Cardiac muscle cell (in vitro differentiated cells and primary cell): ENCODE data around the gene FNDC3B. TPM values are rescaled to one million over a fixed set of nuclear protein-coding genes. Genes with fewer than 3 reads are reported as not detected.

Experiments
- DNase-seq, 2 donors: peaks; one replicate each; pipeline versions ENCODE4 v3.0.0 to v3.0.0-alpha.2; 2010 to 2017; ENCODE audit warnings: low read depth in 1 of 2, low spot score in 1 of 2
- H3K27ac ChIP-seq: fragments of 200-600 bp; sonication (generic); 2 replicates; pipeline ENCODE4 v1.5.1; 2016
- H3K27me3 ChIP-seq: fragments of 200-600 bp; sonication (generic); 2 replicates; pipeline ENCODE4 v1.6.0; 2016; ENCODE audit warnings: control low read depth
- H3K36me3 ChIP-seq: fragments of 200-600 bp; sonication (generic); 2 replicates; pipeline ENCODE4 v1.5.1; 2016; ENCODE audit warnings: control low read depth
- H3K4me1 ChIP-seq: fragments of 200-600 bp; sonication (generic); 2 replicates; pipeline ENCODE4 v1.8.1; 2017; ENCODE audit warnings: low read depth, mild to moderate bottlenecking, mixed run types
- H3K4me3 ChIP-seq: fragments of 200-600 bp; sonication (generic); 2 replicates; pipeline ENCODE4 v1.5.1; 2016; ENCODE audit warnings: mild to moderate bottlenecking
- H3K9me3 ChIP-seq: fragments of 200-600 bp; sonication (generic); 2 replicates; pipeline ENCODE4 v1.5.1; 2017; ENCODE audit warnings: low read depth, mild to moderate bottlenecking, control low read depth
- polyA plus RNA-seq: library from polyadenylated mRNA; unstranded; fragments of >200 nt; fragmentation: Nextera tagmentation; extraction: Ambion mirVana; gene quantifications from 2 replicates; pipeline ENCODE4 v1.2.1, GENCODE V29; 2016
- total RNA-seq: library from RNA; depleted of rRNA; stranded (reverse); fragments of >200 nt; gene quantifications from 2 replicates; pipeline ENCODE4 v1.2.3, GENCODE V29; 2016
- TF ChIP-seq, protein P1 (sequence below): IDR thresholded peaks from 2 replicates; pipeline ENCODE4 v1.5.1; 2012; ENCODE audit warnings: low read depth, mild to moderate bottlenecking, low read length

The FNDC3B gene
- total and polyA plus RNA-seq, 2 experiments from 2014 or later: 55.2 to 62.3 TPM

DNA sequence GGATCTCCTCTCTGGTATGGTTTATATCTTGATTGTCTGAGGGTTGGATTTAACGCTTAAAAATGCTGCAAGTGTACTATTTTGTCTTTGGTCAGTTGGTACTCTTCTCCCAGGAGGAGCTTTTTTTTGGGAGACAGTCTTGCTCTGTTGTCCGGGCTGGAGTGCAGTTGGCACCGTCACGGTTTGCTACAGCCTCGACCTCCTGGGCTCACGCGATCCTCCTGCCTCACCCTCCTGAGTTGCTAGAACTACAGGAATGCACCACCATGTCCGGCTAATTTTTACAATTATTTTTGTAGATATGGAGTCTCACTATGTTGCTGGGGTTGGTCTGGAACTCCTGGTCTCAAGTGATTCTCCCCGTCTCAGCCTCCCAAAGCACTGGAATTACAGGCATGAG, 89.5 kb downstream of the FNDC3B start:
- DNase-seq: no peak
- H3K9me3 ChIP-seq: no peaks in the 10 kb centered on the region
- no peak overlapping the region for H3K4me3 ChIP-seq
- H3K27ac ChIP-seq: no peak overlapping the region
- peaks cover 11% of the 10 kb centered on the region for H3K4me1 ChIP-seq
- TF ChIP-seq, protein P1, sequence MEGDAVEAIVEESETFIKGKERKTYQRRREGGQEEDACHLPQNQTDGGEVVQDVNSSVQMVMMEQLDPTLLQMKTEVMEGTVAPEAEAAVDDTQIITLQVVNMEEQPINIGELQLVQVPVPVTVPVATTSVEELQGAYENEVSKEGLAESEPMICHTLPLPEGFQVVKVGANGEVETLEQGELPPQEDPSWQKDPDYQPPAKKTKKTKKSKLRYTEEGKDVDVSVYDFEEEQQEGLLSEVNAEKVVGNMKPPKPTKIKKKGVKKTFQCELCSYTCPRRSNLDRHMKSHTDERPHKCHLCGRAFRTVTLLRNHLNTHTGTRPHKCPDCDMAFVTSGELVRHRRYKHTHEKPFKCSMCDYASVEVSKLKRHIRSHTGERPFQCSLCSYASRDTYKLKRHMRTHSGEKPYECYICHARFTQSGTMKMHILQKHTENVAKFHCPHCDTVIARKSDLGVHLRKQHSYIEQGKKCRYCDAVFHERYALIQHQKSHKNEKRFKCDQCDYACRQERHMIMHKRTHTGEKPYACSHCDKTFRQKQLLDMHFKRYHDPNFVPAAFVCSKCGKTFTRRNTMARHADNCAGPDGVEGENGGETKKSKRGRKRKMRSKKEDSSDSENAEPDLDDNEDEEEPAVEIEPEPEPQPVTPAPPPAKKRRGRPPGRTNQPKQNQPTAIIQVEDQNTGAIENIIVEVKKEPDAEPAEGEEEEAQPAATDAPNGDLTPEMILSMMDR: no peak
- no peaks in the 10 kb centered on the region for H3K27me3 ChIP-seq
- no peaks in the 10 kb centered on the region for H3K36me3 ChIP-seq

DNA sequence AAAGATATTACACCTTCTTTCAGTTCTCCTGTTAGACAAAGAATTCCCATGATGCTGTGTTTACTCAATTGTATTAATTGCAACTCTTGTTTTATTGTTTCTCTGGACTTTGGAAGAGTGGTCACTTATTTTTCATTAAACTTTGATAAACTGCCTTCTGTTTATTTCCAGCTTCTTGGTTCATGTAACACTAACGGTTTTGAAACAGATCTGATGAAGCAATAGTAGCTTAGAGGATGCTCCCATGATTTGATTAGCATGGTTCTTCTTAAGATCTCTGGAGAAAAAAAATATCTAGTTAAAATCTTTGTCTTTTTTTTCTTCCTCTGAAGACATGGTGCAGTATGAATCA, 90.1 kb downstream of the FNDC3B start:
- H3K4me1 ChIP-seq: peaks cover 10% of the 10 kb centered on the region
- no peak for DNase-seq
- TF ChIP-seq, protein P1: no peak
- H3K27ac ChIP-seq: peak overlapping the region; percentile 55
- H3K36me3 ChIP-seq: no peaks in the 10 kb centered on the region
- no peak overlapping the region for H3K4me3 ChIP-seq
- H3K9me3 ChIP-seq: no peaks in the 10 kb centered on the region
- H3K27me3 ChIP-seq: no peaks in the 10 kb centered on the region

DNA sequence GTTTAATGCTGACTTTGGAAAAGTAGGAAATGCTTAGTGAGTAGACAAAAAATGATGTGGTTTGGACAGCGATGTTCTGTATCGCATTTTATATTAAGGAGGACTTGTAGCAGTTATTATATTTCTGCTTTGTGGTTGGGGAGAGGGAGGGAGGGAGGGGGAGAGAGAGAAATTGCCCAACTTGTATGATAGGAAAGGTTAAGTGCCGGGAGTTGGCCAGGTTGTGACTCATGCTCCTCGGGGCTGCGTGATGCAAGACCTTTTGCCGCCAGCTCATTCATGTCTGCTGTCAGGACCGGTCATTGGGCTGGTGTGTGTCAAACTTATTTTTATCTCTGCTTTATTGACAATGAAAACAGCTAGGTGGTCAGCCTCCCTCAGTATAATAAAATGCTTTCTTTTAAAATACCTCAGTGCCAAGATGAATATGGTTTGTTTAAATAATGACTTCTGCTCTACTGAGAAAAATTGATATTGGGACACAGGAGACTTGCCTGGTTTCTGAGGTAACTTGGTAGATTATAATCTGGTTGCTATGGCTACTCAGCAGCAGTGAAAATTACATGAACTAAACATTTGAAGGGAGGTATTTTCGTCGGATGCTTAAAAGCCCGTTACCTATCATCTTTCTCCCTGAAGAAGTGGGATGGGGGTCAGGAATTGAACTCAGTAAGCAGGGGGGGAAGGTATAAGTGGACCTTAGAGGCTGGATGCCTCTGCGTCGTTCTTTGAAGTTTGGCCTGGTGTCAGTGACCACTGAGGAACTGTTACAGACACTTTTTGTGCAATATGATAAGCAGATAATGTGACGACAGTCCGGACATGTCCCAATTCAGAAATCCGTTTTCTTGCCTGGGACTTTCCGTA, 90.7 kb downstream of the FNDC3B start:
- Histone ChIP-seq H3K27ac (peak overlapping the region; percentile 55), H3K36me3 (no peaks in the 10 kb centered on the region), H3K9me3 (no peaks in the 10 kb centered on the region), H3K27me3 (no peaks in the 10 kb centered on the region), H3K4me1 (peaks cover 8% of the 10 kb centered on the region), H3K4me3 (no peak overlapping the region)
- TF ChIP-seq, protein P1: no peak
- peak in 1 of 2 donors; percentile 99 for DNase-seq

DNA sequence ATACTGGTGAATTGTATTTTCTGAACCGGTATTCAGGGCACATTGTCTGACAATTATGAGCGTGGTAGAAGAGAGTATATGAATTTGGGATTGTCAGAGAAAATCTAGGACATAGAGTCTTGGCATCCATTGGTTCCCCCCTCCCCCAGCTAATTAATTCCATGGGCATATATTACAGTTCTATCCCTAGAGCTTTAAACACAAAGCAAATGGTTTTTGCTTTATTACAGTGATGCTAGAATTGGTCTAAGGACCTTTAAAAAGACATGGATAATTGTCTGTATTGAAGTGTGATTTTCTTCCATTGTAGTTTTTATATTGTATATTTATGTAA, 91.3 kb downstream of the FNDC3B start:
- Histone ChIP-seq H3K4me1 (peaks cover 5% of the 10 kb centered on the region), H3K4me3 (no peak overlapping the region), H3K27me3 (no peaks in the 10 kb centered on the region), H3K27ac (peak overlapping the region; percentile 55), H3K36me3 (no peaks in the 10 kb centered on the region), H3K9me3 (no peaks in the 10 kb centered on the region)
- TF ChIP-seq, protein P1: no peak
- no peak for DNase-seq

DNA sequence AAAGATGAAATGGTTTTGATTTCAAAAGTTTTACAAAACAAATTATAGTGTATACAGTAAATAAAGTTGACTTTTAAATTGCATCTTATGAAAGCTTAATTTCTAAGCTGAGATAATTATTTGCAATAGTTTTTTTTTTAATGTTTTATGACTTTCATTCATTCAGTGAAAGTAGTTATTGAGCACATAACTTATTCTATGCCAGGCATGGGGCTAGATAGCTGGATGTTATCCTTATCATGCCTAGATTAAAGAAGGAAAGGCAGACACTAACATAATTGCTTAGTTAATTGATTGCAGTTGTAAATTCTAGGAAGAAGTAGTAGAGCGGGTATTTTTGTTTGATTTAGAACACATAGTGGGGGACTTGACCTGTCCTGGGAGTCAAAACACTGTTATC, 92.4 kb downstream of the FNDC3B start:
- no peak for DNase-seq
- H3K36me3 ChIP-seq: no peaks in the 10 kb centered on the region
- H3K9me3 ChIP-seq: no peaks in the 10 kb centered on the region
- no peak overlapping the region for H3K4me3 ChIP-seq
- H3K4me1 ChIP-seq: no peaks in the 10 kb centered on the region
- TF ChIP-seq, protein P1: no peak
- H3K27ac ChIP-seq: no peak overlapping the region
- no peaks in the 10 kb centered on the region for H3K27me3 ChIP-seq
